Thyroid gland (tissue), 4 donors: ENCODE measurements around the gene SLC37A1. TPM values are rescaled to one million over a fixed set of nuclear protein-coding genes. Genes with fewer than 3 reads are reported as not detected.
A peak's percentile ranks its signal among the peaks of the same experiment; 100 is the strongest.

ENCODE experiments used
- DNase-seq, 2 donors: peaks; one replicate each; pipeline ENCODE4 v3.0.0-alpha.2; 2019
- H3K27ac ChIP-seq, 3 donors: fragments of 200-600 bp; sonication (generic); 1 replicate in 2 of 3; 2 replicates in 1 of 3; pipeline ENCODE4 v1.5.1; 2016 to 2019; ENCODE audit warnings: mild to moderate bottlenecking in 1 of 3, moderate library complexity in 1 of 3
- H3K27me3 ChIP-seq: fragments of 200-600 bp; sonication (generic); one replicate; pipeline ENCODE4 v1.5.1; 2019
- H3K36me3 ChIP-seq, 2 donors: fragments of 200-600 bp; sonication (generic); one replicate each; pipeline ENCODE4 v1.5.1; 2016 to 2019
- H3K4me1 ChIP-seq, 2 donors: fragments of 200-600 bp; sonication (generic); one replicate each; pipeline ENCODE4 v1.5.1; 2017 to 2019
- H3K4me3 ChIP-seq, 3 donors: fragments of 200-600 bp; sonication (generic); replicated peaks in 1 of 3; 1 replicate in 2 of 3; 2 replicates in 1 of 3; pipeline ENCODE4 v1.5.1; 2016; ENCODE audit warnings: mild to moderate bottlenecking in 1 of 3
- H3K9me3 ChIP-seq: fragments of 200-600 bp; sonication (generic); one replicate; pipeline ENCODE4 v1.5.1; 2017
- POLR2A ChIP-seq, 2 donors: fragments of 450-650 bp; IDR thresholded peaks; one replicate each; pipeline ENCODE4 v1.6.1; 2017; ENCODE audit warnings: antibody characterized with exemption in 2 of 2, mild to moderate bottlenecking in 2 of 2, moderate library complexity in 1 of 2
- WGBS, 2 donors: methylation state at CpG; one replicate each; pipeline ENCODE4 v1.1.5; 2017; 5-methylcytosine and 5-hydroxymethylcytosine counted together
- intact Hi-C: fragments of 100-400 bp; cut with DNase I; formaldehyde crosslinking; loops from one replicate; pipeline ENCODE4 v1.15.1; 2023
- total RNA-seq, 4 donors: library from RNA; depleted of rRNA; stranded (reverse); fragments of >200 nt; gene quantifications; one replicate each; pipeline ENCODE4 v1.2.3, GENCODE V29; 2016
- TF ChIP-seq, protein P1 (sequence below), 6 experiments: fragments of 200-600 bp in 3 of 6; fragments of 450-650 bp in 3 of 6; sonication (generic) in 3 of 6; IDR thresholded peaks; one replicate each; pipeline ENCODE4 v1.5.1; 2016 to 2019; ENCODE audit warnings: antibody characterized with exemption in 6 of 6, mild to moderate bottlenecking in 2 of 6, inconsistent platforms in 1 of 6, moderate library complexity in 1 of 6

The SLC37A1 gene
- total RNA-seq, 4 donors from 2014 or later: 26.1 to 37.9 (median 34.9) TPM

DNA sequence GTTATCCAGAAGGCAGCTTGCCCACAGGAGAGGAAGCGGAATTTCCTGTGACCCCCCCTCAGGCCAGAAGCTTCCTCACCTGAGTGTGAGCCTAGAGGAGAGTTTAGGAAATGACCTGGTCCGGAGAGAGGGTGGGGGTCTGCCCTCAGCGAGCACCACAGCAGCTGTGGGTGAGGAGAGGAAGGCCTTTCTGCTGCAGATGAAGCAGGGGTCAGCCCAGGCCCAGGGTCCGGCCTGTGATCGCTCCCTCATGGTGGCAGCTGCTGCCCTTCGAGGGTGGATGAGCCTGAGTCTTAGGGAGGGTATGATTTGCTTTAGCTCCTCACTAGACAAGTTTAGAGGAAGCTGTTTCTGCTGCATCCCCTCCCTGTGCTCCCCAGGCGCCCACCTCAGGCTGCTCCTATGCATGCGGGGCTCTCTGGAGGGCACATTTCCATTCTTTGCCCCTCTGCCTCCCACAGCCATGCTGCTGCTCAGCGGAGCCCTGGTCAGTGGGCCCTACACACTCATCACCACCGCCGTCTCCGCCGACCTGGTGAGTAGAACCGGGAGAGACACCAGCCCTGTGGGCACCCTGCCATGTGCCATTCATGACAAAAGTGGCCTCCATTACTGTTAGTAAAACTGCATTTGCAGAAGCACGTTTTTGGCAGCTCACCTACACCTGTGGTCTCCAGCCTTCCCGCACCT lies 53.0 kb downstream of the SLC37A1 start:
- peaks cover 0 to 5% of the 10 kb centered on the region in 2 donors for H3K4me1 ChIP-seq
- no peak overlapping the region for H3K4me3 ChIP-seq
- intact Hi-C loops: no loop called here
- no peaks in the 10 kb centered on the region for H3K9me3 ChIP-seq
- TF ChIP-seq, protein P1, sequence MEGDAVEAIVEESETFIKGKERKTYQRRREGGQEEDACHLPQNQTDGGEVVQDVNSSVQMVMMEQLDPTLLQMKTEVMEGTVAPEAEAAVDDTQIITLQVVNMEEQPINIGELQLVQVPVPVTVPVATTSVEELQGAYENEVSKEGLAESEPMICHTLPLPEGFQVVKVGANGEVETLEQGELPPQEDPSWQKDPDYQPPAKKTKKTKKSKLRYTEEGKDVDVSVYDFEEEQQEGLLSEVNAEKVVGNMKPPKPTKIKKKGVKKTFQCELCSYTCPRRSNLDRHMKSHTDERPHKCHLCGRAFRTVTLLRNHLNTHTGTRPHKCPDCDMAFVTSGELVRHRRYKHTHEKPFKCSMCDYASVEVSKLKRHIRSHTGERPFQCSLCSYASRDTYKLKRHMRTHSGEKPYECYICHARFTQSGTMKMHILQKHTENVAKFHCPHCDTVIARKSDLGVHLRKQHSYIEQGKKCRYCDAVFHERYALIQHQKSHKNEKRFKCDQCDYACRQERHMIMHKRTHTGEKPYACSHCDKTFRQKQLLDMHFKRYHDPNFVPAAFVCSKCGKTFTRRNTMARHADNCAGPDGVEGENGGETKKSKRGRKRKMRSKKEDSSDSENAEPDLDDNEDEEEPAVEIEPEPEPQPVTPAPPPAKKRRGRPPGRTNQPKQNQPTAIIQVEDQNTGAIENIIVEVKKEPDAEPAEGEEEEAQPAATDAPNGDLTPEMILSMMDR (IDR thresholded peaks at IDR 0.05): no peak
- TF ChIP-seq POLR2A (IDR thresholded peaks at IDR 0.05): no peak
- no peaks in the 10 kb centered on the region for H3K27me3 ChIP-seq
- DNase-seq: peak in 1 of 2 donors; percentile 3
- peaks cover 37 to 56% of the 10 kb centered on the region in 2 donors for H3K36me3 ChIP-seq
- no peak overlapping the region for H3K27ac ChIP-seq
- 86 to 94% methylated on average over 15 to 16 of the region's 16 CpGs for WGBS, 2 donors

DNA sequence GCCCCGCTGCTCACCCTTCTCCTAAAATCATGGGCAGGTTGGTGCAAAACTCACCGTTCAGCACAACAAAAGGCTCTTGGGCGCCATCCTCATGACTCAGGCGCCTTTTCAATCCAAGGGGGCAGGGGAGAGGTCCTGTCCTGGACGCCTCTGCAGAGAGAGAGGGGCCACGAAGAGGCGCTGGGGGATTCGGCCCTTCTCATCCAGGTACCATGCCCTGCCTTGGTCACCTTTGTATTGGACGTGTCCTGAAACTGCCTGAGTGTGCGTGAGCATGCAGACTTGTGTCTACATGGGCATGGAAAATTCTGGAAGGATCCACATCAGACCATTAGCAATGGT lies 53.5 kb downstream of the SLC37A1 start:
- intact Hi-C loops: no loop called here
- TF ChIP-seq POLR2A (IDR thresholded peaks at IDR 0.05): no peak
- TF ChIP-seq, protein P1 (IDR thresholded peaks at IDR 0.05): no peak
- peaks cover 37 to 52% of the 10 kb centered on the region in 2 donors for H3K36me3 ChIP-seq
- H3K4me3 ChIP-seq: no peak overlapping the region
- no peak for DNase-seq
- H3K27me3 ChIP-seq: no peaks in the 10 kb centered on the region
- H3K4me1 ChIP-seq: peaks cover 0 to 5% of the 10 kb centered on the region in 2 donors
- H3K9me3 ChIP-seq: no peaks in the 10 kb centered on the region
- no peak overlapping the region for H3K27ac ChIP-seq
- WGBS, 2 donors: 94 to 98% methylated on average over 9 of the region's 10 CpGs

DNA sequence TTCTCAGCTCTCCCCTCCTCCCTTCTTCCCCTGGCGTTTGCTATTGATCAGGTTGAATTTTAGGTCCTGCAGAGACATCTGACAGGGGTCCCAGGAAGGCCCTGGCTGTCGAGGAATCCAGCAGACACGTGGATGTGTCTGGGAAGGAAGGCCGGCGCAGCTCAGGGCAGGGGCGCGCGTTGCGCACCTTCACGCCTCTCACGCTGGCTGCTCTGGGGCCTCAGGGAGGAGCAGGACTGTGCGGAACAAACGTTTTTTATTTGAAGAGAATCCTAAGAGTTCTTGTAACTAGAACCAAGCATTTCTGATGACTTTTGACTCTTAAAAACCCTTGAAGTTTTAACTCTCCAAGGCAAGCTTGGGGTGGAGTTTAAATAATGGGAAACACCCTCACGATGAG lies 54.2 kb downstream of the SLC37A1 start:
- TF ChIP-seq POLR2A (IDR thresholded peaks at IDR 0.05): no peak
- TF ChIP-seq, protein P1 (IDR thresholded peaks at IDR 0.05): no peak
- no peaks in the 10 kb centered on the region for H3K27me3 ChIP-seq
- no peaks in the 10 kb centered on the region for H3K9me3 ChIP-seq
- H3K4me3 ChIP-seq: no peak overlapping the region
- peaks cover 0 to 5% of the 10 kb centered on the region in 2 donors for H3K4me1 ChIP-seq
- peak in 1 of 2 donors; percentile 2 for DNase-seq
- H3K27ac ChIP-seq: no peak overlapping the region
- intact Hi-C loops: no loop called here
- 81 to 82% methylated on average over 14 of the region's 14 CpGs for WGBS, 2 donors
- peaks cover 37 to 48% of the 10 kb centered on the region in 2 donors for H3K36me3 ChIP-seq

DNA sequence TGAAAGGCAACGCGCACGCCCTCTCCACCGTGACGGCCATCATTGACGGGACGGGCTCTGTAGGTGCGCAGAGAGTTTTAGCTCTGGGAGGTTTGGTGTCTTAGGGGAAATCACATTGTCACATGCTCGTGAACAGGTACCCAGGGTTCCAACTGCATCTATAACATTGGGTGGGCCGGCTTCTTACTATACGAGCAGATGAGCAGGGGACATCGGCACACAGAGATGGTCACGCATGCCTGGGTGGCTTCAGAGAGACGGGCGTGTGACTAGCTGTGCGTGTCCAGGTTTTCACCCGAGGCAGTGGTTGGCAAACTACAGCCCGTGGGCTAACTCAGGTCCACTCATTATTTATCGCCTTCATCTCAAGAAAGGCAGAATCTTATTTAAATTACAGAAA lies 54.7 kb downstream of the SLC37A1 start:
- Histone ChIP-seq H3K9me3 (no peaks in the 10 kb centered on the region), H3K4me1 (peaks cover 0 to 5% of the 10 kb centered on the region in 2 donors), H3K36me3 (peaks cover 35 to 45% of the 10 kb centered on the region in 2 donors), H3K27ac (no peak overlapping the region), H3K4me3 (no peak overlapping the region), H3K27me3 (no peaks in the 10 kb centered on the region)
- DNase-seq: peak in 1 of 2 donors; percentile 18
- intact Hi-C loops: no loop called here
- 69 to 82% methylated on average over 19 of the region's 19 CpGs for WGBS, 2 donors
- no peak for TF ChIP-seq POLR2A (IDR thresholded peaks at IDR 0.05)
- TF ChIP-seq, protein P1 (IDR thresholded peaks at IDR 0.05): no peak

GRCh38 chr21:42568866-42569731 lies 55.4 kb downstream of the SLC37A1 start:
- TF ChIP-seq, protein P1 (IDR thresholded peaks at IDR 0.05): no peak
- no peak for TF ChIP-seq POLR2A (IDR thresholded peaks at IDR 0.05)
- no peak overlapping the region for H3K4me3 ChIP-seq
- intact Hi-C loops: no loop called here
- H3K4me1 ChIP-seq: peaks cover 0 to 5% of the 10 kb centered on the region in 2 donors
- no peak overlapping the region for H3K27ac ChIP-seq
- peak; percentile 83 to 88 for DNase-seq
- peaks cover 30 to 43% of the 10 kb centered on the region in 2 donors for H3K36me3 ChIP-seq
- no peaks in the 10 kb centered on the region for H3K9me3 ChIP-seq
- 80 to 83% methylated on average over 28 to 30 of the region's 35 CpGs for WGBS, 2 donors
- no peaks in the 10 kb centered on the region for H3K27me3 ChIP-seq
